GM08714 (cell line): ENCODE data around the gene CREB5.
"Not testable (repeated sequence)": the region's sequence is repeated elsewhere in the genome, so short reads cannot be mapped to it uniquely, and the experiment has no call there.

Experiments
- H3K4me3 ChIP-seq: fragments of 200-500 bp; sonication (Bioruptor generic); 2 replicates; pipeline ENCODE4 v1.5.1; 2014; ENCODE audit warnings: mild to moderate bottlenecking, low read length, inconsistent platforms
- ZNF274 ChIP-seq: IDR thresholded peaks from 2 replicates; pipeline ENCODE4 v1.6.1; 2012; ENCODE audit warnings: mild to moderate bottlenecking, low read depth, low read length

Gene CREB5

DNA sequence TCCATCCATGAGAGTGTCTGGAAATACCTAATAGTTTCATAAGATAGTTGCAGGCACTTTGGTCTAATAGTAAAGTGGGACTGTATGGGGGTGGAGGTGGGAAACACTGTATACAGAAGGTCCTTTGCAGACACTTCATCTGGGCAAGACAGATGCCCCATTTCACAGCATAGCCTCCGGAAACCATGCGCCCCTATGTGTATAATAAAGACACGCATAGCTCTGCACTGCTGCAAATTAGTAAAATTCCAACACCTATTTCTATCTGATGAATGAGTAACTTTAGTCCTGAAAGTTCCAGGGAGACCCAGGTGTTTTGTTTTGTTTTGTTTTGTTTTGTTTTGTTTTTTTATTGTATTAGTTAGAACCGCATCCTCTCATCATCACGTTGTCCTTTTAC lies 187.1 kb downstream of the CREB5 start:
- no peak for TF ChIP-seq ZNF274
- no peak overlapping the region for H3K4me3 ChIP-seq

DNA sequence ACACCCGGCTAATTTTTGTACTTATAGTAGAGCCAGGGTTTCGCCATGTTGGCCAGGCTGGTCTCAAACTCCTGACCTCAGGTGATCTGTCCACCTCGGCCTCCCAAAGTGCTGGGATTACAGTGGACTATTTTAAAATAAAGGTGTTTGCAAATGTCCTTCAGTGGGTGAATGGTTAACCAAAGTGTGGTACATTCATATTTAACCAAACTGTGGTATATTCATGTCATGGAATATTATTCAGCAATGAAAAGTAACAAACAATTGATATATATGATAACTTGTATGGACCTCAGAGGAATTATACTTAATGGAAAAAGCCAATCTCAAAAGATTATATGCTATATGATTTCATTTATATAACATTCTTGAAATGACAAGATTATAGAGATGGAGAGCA lies 190.0 kb downstream of the CREB5 start:
- no peak overlapping the region for H3K4me3 ChIP-seq
- TF ChIP-seq ZNF274 = no peak

DNA sequence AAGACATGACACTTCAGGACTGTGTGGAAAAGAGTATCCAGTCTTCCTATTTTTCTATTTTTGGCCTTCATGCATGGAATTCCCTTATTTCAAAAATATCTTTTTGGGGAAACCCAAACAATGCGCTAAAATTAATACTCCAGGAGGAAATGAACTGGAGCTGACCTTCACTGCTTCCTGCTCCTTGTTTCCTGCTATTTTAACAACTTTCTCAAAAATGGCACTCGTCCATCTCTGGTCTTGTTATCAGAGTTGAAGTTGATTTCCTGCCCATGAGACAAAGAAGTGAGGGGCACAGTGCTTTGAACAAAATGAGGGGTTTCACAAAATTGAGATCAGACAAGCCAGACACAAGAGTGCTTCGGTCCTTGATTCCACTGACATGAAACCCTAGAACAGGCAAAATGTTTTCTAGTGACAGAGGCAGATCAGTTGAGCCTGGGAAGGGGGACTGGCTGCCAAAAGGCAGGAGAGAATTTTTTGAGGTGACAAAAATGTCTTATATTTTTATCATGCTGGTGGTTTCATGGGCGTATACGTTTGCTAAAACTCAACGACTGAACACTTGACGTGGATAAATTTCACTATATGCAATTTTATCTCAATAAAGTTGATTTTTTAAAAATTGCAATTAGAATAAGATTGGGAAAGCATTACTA lies 193.2 kb downstream of the CREB5 start:
- no peak for TF ChIP-seq ZNF274
- no peak overlapping the region for H3K4me3 ChIP-seq

DNA sequence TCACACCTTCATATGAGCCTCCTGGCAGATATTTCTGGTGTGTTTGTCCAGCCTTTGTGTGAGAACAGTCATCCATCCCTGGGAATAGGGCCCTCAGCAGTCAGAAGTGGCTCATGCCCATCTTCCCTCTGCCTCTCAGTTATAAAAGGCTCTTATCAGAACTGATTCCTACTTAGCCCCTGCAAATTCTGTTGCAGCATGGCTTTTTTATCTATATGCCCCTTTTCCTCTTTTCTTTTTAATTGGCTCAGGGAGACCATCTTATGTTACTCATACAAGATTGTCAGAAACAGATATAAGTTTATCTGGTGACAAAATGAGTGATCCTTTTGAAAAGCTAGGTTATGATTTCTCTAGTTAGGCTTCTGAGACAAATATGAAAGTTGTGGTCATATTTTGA lies 194.1 kb downstream of the CREB5 start:
- no peak for TF ChIP-seq ZNF274
- no peak overlapping the region for H3K4me3 ChIP-seq

DNA sequence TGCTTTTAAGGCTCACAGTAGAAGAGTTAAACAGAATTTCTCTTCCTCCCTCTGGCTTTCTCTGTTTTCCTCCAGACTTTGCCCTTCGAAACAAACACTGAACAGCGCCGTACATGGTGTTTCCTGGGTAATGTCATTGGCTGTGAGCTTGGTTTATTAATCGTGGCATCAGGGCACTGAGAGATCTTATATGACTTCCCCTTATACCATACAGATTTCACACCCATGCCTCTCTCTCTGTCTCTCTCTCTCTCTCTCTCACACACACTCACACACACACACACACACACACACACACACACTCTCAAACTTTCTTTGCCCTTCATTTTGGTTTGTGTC lies 195.5 kb downstream of the CREB5 start:
- no peak overlapping the region for H3K4me3 ChIP-seq
- TF ChIP-seq ZNF274 = no peak

DNA sequence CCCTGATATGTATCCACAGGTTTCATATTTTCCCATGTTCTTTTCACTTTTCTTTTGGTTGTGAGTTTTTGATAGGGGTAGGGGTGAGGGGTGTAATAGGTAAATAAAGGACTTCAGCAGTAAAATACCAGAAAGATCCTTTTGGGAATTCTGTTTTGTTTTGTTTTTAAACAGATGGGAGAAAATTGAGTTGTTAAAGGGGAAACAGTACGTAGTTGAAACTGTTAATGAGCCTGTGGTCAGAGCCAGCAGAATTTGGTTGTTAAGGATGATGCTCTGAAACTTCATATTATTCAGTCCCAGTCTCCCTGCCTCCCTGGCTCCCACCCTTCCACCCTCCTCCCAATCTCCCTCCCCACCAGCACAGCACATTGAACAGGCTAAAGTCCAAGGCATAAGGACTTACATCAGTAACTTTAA lies 195.9 kb downstream of the CREB5 start:
- no peak for TF ChIP-seq ZNF274
- no peak overlapping the region for H3K4me3 ChIP-seq

DNA sequence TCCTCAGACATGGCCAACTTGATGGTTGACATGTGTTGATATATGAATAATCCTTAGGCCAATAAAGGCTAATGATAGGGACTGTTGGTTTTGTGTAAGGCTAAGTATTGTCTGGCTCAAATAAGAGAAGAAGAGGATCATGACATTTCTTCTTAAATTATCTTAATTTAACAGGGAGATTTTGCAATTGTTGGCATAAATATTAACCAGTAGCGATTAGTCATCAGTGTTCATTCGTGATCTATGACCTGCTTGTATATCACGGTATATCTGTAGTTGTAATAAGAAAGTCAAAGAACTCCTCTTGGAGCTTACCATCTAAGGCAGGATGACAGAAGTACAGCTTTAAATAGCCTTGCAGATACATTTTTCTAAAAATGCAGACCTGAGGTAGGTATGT lies 196.4 kb downstream of the CREB5 start:
- H3K4me3 ChIP-seq = no peak overlapping the region
- TF ChIP-seq ZNF274 = no peak

DNA sequence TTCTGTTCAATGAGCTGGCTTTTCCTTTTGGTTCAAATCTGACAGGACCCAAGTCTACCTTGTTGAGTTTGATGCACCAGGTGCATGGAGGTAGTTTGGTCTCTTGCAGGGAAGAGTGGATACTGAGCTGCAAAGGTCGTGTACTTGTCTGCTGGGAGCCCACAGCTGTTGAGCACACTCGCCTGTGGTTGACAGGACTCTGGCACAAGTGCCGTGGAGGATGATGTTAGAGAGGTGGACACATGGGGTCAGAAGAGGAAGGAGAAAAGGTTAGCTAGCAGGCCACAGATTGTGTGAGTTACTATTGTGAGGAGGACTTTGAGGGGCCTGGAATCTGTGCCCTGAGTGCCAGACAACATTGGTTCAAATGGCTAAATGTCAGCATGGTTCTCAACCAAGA lies 197.3 kb downstream of the CREB5 start:
- no peak for TF ChIP-seq ZNF274

DNA sequence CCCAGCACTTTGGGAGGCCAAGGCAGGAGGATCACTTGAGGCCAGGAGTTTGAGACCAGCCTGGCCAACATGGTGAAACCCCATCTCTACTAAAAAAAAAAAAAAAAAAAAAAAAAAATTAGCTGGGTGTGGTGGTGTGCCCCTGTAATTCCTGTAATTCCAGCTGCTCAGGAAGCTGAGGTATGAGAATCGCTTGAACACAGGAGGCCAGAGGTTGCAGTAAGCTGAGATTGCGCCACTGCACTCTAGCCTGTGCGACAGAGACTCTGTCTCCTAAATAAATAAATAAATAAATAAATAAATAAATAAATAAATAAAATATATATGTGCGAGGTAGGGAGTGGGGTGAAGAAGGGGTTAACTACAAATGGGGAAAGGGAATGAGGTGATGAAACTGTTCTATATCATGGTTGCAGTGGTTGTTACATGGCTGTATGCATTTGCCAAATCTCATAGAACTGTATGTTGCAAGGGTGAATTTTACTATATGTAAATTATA lies 199.1 kb downstream of the CREB5 start:
- not testable (repeated sequence) for H3K4me3 ChIP-seq

More for the DNA sequence above, 197.3 kb downstream of the CREB5 start:
- H3K4me3 ChIP-seq = no peak overlapping the region

DNA sequence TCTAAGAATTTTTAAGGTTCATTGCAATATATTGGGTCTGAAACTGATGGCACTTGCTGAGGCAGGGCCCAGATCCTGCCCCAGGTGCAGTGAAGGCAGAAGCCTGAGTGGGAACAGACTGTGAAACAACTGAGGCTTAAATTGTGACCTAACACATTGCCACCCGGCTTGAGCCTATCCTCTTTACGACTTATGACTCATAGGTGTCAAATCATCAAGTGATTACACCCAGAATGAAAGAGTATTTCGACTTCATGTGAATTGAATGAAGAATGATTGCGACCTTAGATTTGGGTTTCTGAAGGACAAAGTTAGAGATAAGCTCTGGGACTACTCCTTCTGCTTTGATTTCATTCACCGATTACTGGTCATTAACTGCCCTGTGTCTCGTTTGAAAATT lies 200.9 kb downstream of the CREB5 start:
- no peak overlapping the region for H3K4me3 ChIP-seq
- TF ChIP-seq ZNF274 = no peak

DNA sequence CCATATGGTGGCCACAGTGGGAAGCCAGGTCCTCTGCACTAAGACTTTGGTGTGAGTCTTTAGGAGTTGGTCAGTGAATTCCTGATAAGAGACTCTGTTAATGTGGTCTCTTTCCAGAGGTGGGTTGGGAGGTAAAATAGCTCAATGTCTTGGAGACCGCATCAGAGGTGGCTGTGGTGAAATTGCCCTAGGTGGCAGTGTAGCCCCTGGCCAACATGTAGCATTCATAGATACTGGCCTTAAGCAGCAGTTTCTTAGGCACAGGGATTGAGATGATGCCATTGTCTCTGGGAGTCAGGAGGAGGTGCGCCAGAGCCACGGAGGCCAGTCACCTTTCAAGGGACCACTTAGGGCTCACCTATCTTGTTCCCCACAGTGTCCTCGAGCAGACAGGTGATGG lies 202.8 kb downstream of the CREB5 start:
- no peak overlapping the region for H3K4me3 ChIP-seq
- TF ChIP-seq ZNF274 = no peak

DNA sequence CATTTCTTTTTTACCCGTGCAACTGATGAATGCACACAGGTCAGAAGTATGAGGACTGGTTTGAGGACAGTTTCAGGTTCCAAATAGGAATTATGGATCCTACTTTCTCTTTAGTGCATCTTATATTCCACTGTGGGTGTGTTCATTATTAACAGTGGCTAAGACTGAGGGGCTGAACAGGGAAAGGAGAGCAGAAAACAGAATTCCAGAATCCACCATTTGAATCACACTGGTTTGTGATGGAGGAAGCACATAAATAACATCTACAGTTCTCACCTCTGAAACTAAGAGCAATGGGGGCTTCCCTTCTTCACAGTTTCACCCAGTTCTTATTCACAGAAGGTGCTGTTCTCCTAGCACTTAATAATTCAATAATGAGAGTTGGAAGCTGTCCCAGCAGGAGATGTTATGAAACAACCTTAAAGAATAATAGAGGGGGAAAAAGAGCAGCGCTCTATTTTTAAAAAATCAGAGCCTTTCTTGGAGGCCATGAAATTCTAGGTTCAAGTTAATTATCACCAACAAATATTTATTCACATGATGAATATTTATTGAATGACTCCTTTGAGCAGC lies 205.1 kb downstream of the CREB5 start:
- no peak for TF ChIP-seq ZNF274
- no peak overlapping the region for H3K4me3 ChIP-seq

DNA sequence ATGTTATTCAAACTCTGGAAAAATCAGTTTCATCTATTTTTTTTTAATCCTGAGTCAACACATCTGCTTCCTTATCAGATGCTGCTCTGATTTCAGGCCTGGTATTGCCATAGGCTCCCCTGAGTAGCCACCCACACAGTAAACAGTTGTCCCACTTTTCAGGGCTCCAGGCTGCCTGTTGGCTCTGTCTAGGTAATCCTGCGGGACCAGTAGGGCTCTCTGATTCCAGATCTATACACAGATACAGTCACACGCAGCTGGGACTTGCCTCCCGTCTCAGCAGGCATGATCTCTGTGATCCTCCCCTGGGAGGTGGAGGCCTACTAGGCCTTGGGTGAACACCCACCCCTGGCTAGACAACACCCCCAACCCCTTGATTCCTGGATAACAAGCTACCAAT lies 206.1 kb downstream of the CREB5 start:
- TF ChIP-seq ZNF274 = no peak
- no peak overlapping the region for H3K4me3 ChIP-seq

DNA sequence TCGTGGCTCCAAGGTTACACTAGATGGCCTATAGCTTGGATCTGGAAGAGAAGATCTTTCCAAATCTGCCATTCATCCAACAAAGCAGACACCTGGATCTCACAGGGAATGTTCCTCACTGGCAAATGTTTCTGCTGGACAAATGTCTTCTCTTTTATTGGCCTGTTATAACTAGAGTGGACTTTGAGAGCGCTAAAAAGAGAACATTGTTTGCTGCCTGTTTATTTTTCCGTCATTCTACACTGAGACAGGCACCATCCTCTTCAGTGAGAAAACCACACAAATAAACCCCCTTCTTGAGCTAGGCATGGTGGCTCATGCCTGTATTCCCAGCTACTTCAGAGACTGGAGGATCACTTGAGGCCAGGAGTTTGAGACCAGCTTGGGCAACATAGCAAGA lies 206.9 kb downstream of the CREB5 start:
- no peak for TF ChIP-seq ZNF274
- no peak overlapping the region for H3K4me3 ChIP-seq

DNA sequence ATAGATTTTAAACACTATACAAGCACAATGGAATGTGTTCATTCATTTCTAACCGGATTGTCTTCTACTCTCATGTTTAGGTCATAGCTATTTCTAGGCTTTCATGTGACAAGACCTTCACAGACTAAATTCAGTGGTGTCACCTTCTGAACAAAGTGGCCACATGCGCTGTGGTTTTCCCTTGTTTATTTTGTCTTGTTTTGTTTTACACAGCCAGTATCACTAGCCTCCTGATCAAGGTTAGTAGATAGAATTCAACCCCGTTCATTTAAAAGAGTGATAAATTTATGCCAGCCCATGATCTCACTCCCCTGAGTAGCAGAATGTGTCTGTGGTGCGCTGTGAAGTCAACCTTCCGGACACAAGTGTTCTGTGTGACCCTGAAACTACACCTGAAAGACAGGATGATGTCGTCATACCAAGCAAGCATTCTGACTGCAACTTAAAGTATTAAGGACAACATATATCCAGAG lies 209.1 kb downstream of the CREB5 start:
- H3K4me3 ChIP-seq = no peak overlapping the region
- no peak for TF ChIP-seq ZNF274

DNA sequence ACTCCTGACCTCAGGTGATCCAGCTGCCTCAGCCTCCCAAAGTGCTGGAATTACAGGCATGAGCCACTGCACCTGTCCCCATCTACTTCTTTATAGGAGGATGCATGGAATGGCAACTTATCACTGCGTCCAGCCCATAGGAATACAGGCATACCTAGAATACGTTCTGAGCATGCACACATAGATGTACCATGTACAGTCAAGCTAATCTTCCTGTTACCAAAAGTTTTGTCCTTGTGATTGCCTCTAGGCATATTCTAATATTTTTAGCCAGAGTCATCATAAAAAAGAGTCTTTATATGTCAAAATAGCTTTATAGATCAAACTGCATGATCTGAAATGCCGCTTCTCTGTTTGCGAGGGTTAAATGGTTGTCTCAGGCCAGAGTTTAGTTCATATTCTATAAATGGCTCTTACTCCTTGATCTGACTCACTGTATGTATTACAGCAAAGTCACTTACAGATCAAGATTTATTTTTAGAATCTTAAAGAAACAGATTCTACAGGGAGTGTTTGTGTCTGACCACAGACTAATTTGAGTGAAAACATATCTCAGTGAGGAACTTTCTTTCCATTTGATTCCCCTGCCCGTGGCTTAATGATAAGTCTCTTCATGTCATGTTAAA lies 210.9 kb downstream of the CREB5 start:
- no peak for TF ChIP-seq ZNF274
- H3K4me3 ChIP-seq = no peak overlapping the region
